ENCODE measurements around the gene PIAS1.
"Not testable (repeated sequence)": the region's sequence is repeated elsewhere in the genome, so short reads cannot be mapped to it uniquely, and the experiment has no call there.

PIAS1 gene

DNA sequence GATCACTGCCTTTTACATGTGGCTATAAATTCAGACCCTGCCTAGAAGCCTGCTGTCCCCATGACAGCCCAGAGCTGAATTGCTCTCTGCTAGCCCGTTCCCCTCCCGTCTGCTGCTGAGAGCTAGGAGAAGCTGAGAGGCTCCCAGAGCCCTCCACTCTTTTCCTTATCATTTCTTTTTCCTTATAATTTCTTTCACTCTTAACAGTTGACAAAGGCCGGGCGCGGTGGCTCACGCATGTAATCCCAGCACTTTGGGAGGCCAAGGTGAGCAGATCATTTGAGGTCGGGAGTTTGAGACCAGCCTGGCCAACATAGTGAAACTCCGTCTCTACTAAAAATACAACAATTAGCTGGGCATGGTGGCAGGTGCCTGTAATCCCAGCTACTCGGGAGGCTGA, 180.4 kb downstream of the PIAS1 start:
- not testable (repeated sequence) for H3K27me3 ChIP-seq (ENCODE audit: control insufficient read depth in 1 of 2, insufficient read depth in 2 of 2, low read length in 2 of 2); H3K36me3 ChIP-seq (ENCODE audit: insufficient read depth, low read length); H3K9me3 ChIP-seq (ENCODE audit: low read length); H3K4me1 ChIP-seq (ENCODE audit: insufficient read depth, low read length); H3K4me3 ChIP-seq (ENCODE audit: low read depth in 1 of 2, low read length in 2 of 2); H3K9ac ChIP-seq (ENCODE audit: low read length); H3K27ac ChIP-seq (ENCODE audit: low read depth, low read length)

DNA sequence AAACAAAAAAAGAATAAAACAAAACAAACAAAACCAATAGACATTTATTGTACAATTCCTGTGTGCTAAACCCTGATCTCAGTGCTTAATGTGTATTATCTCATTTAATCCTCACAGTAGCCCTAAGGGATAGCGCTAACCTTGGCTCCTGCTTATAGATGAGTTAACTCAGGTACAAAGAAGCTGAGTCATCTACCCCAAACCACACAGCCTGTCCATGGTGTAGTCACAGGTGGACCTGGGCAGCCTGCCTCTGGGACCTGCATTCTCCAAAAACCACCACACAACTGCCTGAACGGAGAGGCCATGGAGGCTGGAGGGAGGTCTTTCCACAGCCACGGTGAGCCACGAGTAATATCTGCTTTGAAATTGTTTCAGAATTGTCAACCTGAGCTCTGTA, 180.9 kb downstream of the PIAS1 start:
- Histone ChIP-seq H3K27me3 (ENCODE audit: control insufficient read depth in 1 of 2, insufficient read depth in 2 of 2, low read length in 2 of 2) (no peaks in the 10 kb centered on the region), H3K9me3 (ENCODE audit: low read length) (no peaks in the 10 kb centered on the region), H3K4me3 (ENCODE audit: low read depth in 1 of 2, low read length in 2 of 2) (no peak overlapping the region), H3K27ac (ENCODE audit: low read depth, low read length) (no peak overlapping the region), H3K4me1 (ENCODE audit: insufficient read depth, low read length) (peaks cover 4% of the 10 kb centered on the region), H3K36me3 (ENCODE audit: insufficient read depth, low read length) (no peaks in the 10 kb centered on the region), H3K9ac (ENCODE audit: low read length) (no peak overlapping the region)

GRCh38 chr15:68239025-68239424, 184.9 kb downstream of the PIAS1 start:
- Histone ChIP-seq H3K9ac (ENCODE audit: low read length) (no peak overlapping the region), H3K27ac (ENCODE audit: low read depth, low read length) (no peak overlapping the region), H3K27me3 (ENCODE audit: control insufficient read depth in 1 of 2, insufficient read depth in 2 of 2, low read length in 2 of 2) (no peaks in the 10 kb centered on the region), H3K36me3 (ENCODE audit: insufficient read depth, low read length) (no peaks in the 10 kb centered on the region), H3K4me3 (ENCODE audit: low read depth in 1 of 2, low read length in 2 of 2) (no peak overlapping the region), H3K4me1 (ENCODE audit: insufficient read depth, low read length) (no peaks in the 10 kb centered on the region), H3K9me3 (ENCODE audit: low read length) (no peaks in the 10 kb centered on the region)

DNA sequence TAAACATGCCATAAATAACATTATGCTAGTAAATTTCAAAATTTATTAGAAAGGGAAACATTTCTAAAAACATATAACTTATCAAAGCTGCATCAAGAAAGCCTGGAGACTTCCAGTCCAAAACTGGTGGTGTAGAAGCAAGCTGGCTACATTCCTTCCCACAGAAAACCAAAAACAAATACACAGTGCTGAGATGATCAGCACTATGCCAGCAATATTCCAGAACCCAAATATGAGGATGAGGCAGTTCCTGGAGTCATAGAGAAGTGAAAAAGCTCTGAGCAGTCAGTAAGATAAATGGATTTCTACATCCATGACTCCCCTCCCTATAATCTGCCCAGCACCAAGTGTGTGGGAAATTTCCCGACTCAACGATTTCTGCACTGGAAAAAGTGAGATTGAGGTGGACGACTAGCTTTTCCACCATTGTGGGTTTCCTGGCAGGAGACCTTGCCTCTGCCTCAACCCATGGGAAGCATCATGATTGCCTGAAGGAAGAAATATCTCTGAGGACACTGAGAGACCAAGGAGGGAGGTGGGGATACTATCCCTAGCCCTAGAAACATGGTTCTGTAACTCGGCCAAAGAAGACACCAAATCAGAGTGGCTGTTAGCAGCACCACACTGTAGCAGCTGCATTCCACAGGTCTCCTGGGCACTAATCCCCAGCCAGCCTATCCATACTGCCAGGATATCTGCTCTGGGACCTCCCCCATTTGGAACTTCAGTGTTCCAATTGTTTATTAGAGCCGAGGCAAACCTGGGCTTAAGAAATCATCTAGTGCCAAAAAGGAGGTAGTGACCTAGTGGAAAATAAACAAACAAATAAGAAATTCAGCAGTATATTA, 187.2 kb downstream of the PIAS1 start:
- no peak overlapping the region for H3K4me3 ChIP-seq (ENCODE audit: low read depth in 1 of 2, low read length in 2 of 2)
- no peak overlapping the region for H3K27ac ChIP-seq (ENCODE audit: low read depth, low read length)
- no peaks in the 10 kb centered on the region for H3K36me3 ChIP-seq (ENCODE audit: insufficient read depth, low read length)
- H3K9ac ChIP-seq (ENCODE audit: low read length): no peak overlapping the region
- no peaks in the 10 kb centered on the region for H3K9me3 ChIP-seq (ENCODE audit: low read length)
- H3K4me1 ChIP-seq (ENCODE audit: insufficient read depth, low read length): no peaks in the 10 kb centered on the region
- H3K27me3 ChIP-seq (ENCODE audit: control insufficient read depth in 1 of 2, insufficient read depth in 2 of 2, low read length in 2 of 2): no peaks in the 10 kb centered on the region

Measured in muscle layer of colon (tissue), 2 donors.